ENCODE results near the gene MYL3.

MYL3 gene

GRCh38 chr3:46892285-46893145 is 29.3 kb upstream of the MYL3 start:
- no peaks in the 10 kb centered on the region for H4K20me1 ChIP-seq (ENCODE audit: insufficient read depth, low read length)
- no peaks in the 10 kb centered on the region for H3K9me2 ChIP-seq (replicated peaks; ENCODE audit: insufficient read depth, low read length)
- H3K27ac ChIP-seq (ENCODE audit: low read length) = no peak overlapping the region
- DNase-seq = peak; percentile 74
- H2AFZ ChIP-seq (ENCODE audit: low read length) = peak overlapping the region; percentile 47
- H3K4me3 ChIP-seq (ENCODE audit: low read length) = peak overlapping the region; percentile 55
- H3K79me2 ChIP-seq (ENCODE audit: low read length) = no peaks in the 10 kb centered on the region
- no peaks in the 10 kb centered on the region for H3K36me3 ChIP-seq (replicated peaks; ENCODE audit: insufficient read depth, low read length)
- H3K27me3 ChIP-seq (replicated peaks; ENCODE audit: insufficient read depth, low read length) = peaks cover 22% of the 10 kb centered on the region
- H3K4me2 ChIP-seq (ENCODE audit: low read depth, low read length) = peak overlapping the region; percentile 78
- H3K4me1 ChIP-seq (ENCODE audit: low read length) = 0 out of 2 replicates have a peak, but pooled peaks cover 3% of the 10 kb centered on the region
- no peak for TF ChIP-seq EZH2phosphoT487 (IDR thresholded peaks at IDR 0.05; ENCODE audit: low read length)
- TF ChIP-seq, protein P1, sequence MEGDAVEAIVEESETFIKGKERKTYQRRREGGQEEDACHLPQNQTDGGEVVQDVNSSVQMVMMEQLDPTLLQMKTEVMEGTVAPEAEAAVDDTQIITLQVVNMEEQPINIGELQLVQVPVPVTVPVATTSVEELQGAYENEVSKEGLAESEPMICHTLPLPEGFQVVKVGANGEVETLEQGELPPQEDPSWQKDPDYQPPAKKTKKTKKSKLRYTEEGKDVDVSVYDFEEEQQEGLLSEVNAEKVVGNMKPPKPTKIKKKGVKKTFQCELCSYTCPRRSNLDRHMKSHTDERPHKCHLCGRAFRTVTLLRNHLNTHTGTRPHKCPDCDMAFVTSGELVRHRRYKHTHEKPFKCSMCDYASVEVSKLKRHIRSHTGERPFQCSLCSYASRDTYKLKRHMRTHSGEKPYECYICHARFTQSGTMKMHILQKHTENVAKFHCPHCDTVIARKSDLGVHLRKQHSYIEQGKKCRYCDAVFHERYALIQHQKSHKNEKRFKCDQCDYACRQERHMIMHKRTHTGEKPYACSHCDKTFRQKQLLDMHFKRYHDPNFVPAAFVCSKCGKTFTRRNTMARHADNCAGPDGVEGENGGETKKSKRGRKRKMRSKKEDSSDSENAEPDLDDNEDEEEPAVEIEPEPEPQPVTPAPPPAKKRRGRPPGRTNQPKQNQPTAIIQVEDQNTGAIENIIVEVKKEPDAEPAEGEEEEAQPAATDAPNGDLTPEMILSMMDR (IDR thresholded peaks at IDR 0.05; ENCODE audit: low read length) = 0 out of 2 replicates have a peak, but pooled peaks have one; percentile 13
- TF ChIP-seq EZH2 (optimal IDR thresholded peaks at IDR 0.05; ENCODE audit: low read depth, low read length) = no peak
- no peak overlapping the region; the same call in 1 of the 2 replicates for H3K9ac ChIP-seq (ENCODE audit: low read length)
- H3K9me3 ChIP-seq (replicated peaks; ENCODE audit: insufficient read depth, low read length) = no peaks in the 10 kb centered on the region
- H3F3A ChIP-seq (ENCODE audit: insufficient read depth, low read length) = no peaks in the 10 kb centered on the region

GRCh38 chr3:46891132-46891531 is 27.9 kb upstream of the MYL3 start:
- H3K27ac ChIP-seq (ENCODE audit: low read length) = no peak overlapping the region
- H3K4me2 ChIP-seq (ENCODE audit: low read depth, low read length) = no peak overlapping the region
- H3K27me3 ChIP-seq (replicated peaks; ENCODE audit: insufficient read depth, low read length) = peaks cover 29% of the 10 kb centered on the region

GRCh38 chr3:46890132-46890531 is 26.9 kb upstream of the MYL3 start:
- Histone ChIP-seq H3K9me2 (replicated peaks; ENCODE audit: insufficient read depth, low read length) (no peaks in the 10 kb centered on the region), H3F3A (ENCODE audit: insufficient read depth, low read length) (no peaks in the 10 kb centered on the region), H2AFZ (ENCODE audit: low read length) (no peak overlapping the region), H3K79me2 (ENCODE audit: low read length) (no peaks in the 10 kb centered on the region), H3K9ac (ENCODE audit: low read length) (no peak overlapping the region), H3K4me1 (ENCODE audit: low read length) (0 out of 2 replicates have a peak, but pooled peaks cover 3% of the 10 kb centered on the region), H3K27ac (ENCODE audit: low read length) (no peak overlapping the region), H4K20me1 (ENCODE audit: insufficient read depth, low read length) (no peaks in the 10 kb centered on the region), H3K36me3 (replicated peaks; ENCODE audit: insufficient read depth, low read length) (no peaks in the 10 kb centered on the region), H3K4me2 (ENCODE audit: low read depth, low read length) (no peak overlapping the region), H3K4me3 (ENCODE audit: low read length) (no peak overlapping the region), H3K27me3 (replicated peaks; ENCODE audit: insufficient read depth, low read length) (peaks cover 37% of the 10 kb centered on the region), H3K9me3 (replicated peaks; ENCODE audit: insufficient read depth, low read length) (no peaks in the 10 kb centered on the region)
- TF ChIP-seq, protein P1 (IDR thresholded peaks at IDR 0.05; ENCODE audit: low read length) = no peak
- no peak for TF ChIP-seq EZH2 (optimal IDR thresholded peaks at IDR 0.05; ENCODE audit: low read depth, low read length)
- TF ChIP-seq EZH2phosphoT487 (IDR thresholded peaks at IDR 0.05; ENCODE audit: low read length) = no peak
- no peak for DNase-seq

More at GRCh38 chr3:46891132-46891531, 27.9 kb upstream of the MYL3 start:
- Histone ChIP-seq H3K79me2 (ENCODE audit: low read length) (no peaks in the 10 kb centered on the region), H3K9ac (ENCODE audit: low read length) (no peak overlapping the region), H3K4me3 (ENCODE audit: low read length) (no peak overlapping the region), H4K20me1 (ENCODE audit: insufficient read depth, low read length) (no peaks in the 10 kb centered on the region), H2AFZ (ENCODE audit: low read length) (no peak overlapping the region), H3F3A (ENCODE audit: insufficient read depth, low read length) (no peaks in the 10 kb centered on the region), H3K9me3 (replicated peaks; ENCODE audit: insufficient read depth, low read length) (no peaks in the 10 kb centered on the region), H3K4me1 (ENCODE audit: low read length) (0 out of 2 replicates have a peak, but pooled peaks cover 3% of the 10 kb centered on the region), H3K9me2 (replicated peaks; ENCODE audit: insufficient read depth, low read length) (no peaks in the 10 kb centered on the region), H3K36me3 (replicated peaks; ENCODE audit: insufficient read depth, low read length) (no peaks in the 10 kb centered on the region)
- DNase-seq = no peak
- TF ChIP-seq EZH2 (optimal IDR thresholded peaks at IDR 0.05; ENCODE audit: low read depth, low read length) (no peak), EZH2phosphoT487 (IDR thresholded peaks at IDR 0.05; ENCODE audit: low read length) (no peak)
- TF ChIP-seq, protein P1 (IDR thresholded peaks at IDR 0.05; ENCODE audit: low read length) = no peak
